NT2/D1 (cell line): ENCODE results near the gene TNNC2.

Source experiments
- SUZ12 ChIP-seq: IDR thresholded peaks from 2 replicates; pipeline ENCODE4 v1.6.1; 2011; ENCODE audit not compliant: insufficient read length, insufficient read depth; ENCODE audit errors: extremely low read depth
- YY1 ChIP-seq: IDR thresholded peaks from 2 replicates; pipeline ENCODE4 v1.6.1; 2011; ENCODE audit not compliant: insufficient read length, insufficient read depth

DNA sequence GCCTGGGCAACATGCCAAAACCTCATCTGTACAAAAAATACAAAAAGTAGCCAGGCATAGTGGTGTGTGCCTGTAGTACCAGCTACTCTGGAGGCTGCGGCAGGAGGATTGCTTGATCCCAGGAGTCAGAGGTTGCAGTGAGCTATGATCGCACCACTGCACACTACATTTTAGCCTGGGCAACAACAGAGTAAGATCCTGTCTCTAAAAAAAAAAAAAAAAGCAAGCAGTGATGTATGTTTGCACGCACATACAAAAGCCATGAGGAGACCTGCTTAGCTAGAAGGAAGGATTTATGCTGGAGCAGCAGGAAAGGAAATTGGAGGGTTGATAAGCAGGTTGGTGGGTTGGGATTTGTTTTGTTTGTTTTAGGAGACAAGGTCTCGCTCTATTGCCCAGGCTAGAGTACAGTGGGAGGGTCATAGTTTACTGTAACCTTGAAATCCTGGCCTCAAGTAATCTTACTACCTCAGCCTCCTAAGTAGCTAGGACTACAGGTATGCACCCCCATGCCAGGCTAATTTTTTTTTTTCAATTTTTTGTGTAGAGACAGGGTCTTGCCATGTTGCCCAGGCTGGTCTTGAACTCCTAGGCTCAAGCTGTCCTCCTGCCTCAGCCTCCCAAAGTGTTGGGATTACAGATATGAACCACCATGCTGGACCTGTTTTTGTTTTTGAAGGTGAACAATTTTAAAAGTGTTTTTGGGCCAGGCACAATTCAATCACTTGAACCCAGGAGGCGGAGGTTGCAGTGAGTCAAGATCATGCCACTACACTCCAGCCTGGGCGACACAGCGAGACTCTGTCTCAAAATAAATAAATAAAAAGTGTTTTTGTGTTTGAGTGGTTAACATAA lies 34.3 kb upstream of the TNNC2 start:
- TF ChIP-seq YY1, result no peak
- TF ChIP-seq SUZ12, result no peak
